ENCODE data around the gene BUD23. TPM values are rescaled to one million over a fixed set of nuclear protein-coding genes. Genes with fewer than 3 reads are reported as not detected.
"Not testable (repeated sequence)": the region's sequence is repeated elsewhere in the genome, so short reads cannot be mapped to it uniquely, and the experiment has no call there.

Gene BUD23
- total RNA-seq, 1 donor from 2014 or later = 70.5 TPM

- DNase-seq (ENCODE audit: low read depth, low spot score) = no peak
These were observed 17.3 kb downstream of the BUD23 start for GRCh38 chr7:73700581-73701134.

- DNase-seq (ENCODE audit: low read depth, low spot score) = no peak
These were observed 18.1 kb downstream of the BUD23 start for GRCh38 chr7:73701357-73701995.

- no peak for DNase-seq (ENCODE audit: low read depth, low spot score)
These were observed 18.8 kb downstream of the BUD23 start for GRCh38 chr7:73702226-73702625.

- DNase-seq (ENCODE audit: low read depth, low spot score) = no peak
These were observed 19.3 kb downstream of the BUD23 start for GRCh38 chr7:73702665-73703064.

- DNase-seq (ENCODE audit: low read depth, low spot score) = no peak
These were observed 19.8 kb downstream of the BUD23 start for GRCh38 chr7:73703225-73703624.

GRCh38 chr7:73703757-73704639, 20.6 kb downstream of the BUD23 start:
- DNase-seq (ENCODE audit: low read depth, low spot score) = no peak

- DNase-seq (ENCODE audit: low read depth, low spot score) = no peak
These were observed 21.5 kb downstream of the BUD23 start for GRCh38 chr7:73704640-73705550.

GRCh38 chr7:73705551-73705920, 22.1 kb downstream of the BUD23 start:
- DNase-seq (ENCODE audit: low read depth, low spot score) = no peak

- DNase-seq (ENCODE audit: low read depth, low spot score) = no peak
These were observed 23.0 kb downstream of the BUD23 start for GRCh38 chr7:73706126-73707044.

GRCh38 chr7:73707045-73707631, 23.7 kb downstream of the BUD23 start:
- no peak for DNase-seq (ENCODE audit: low read depth, low spot score)

GRCh38 chr7:73708961-73709549, 25.7 kb downstream of the BUD23 start:
- no peak for DNase-seq (ENCODE audit: low read depth, low spot score)

GRCh38 chr7:73712773-73713172, 29.4 kb downstream of the BUD23 start:
- no peak for DNase-seq (ENCODE audit: low read depth, low spot score)

- not testable (repeated sequence) for DNase-seq (ENCODE audit: low read depth, low spot score)
These were observed 29.9 kb downstream of the BUD23 start for GRCh38 chr7:73713319-73713718.

- DNase-seq (ENCODE audit: low read depth, low spot score) = peak; percentile 79
These were observed 32.4 kb downstream of the BUD23 start for GRCh38 chr7:73715648-73716317.

- no peak for DNase-seq (ENCODE audit: low read depth, low spot score)
These were observed 33.0 kb downstream of the BUD23 start for GRCh38 chr7:73716318-73716890.

GRCh38 chr7:73717025-73717807, 33.8 kb downstream of the BUD23 start:
- no peak for DNase-seq (ENCODE audit: low read depth, low spot score)

- peak; percentile 91 for DNase-seq (ENCODE audit: low read depth, low spot score)
These were observed 34.6 kb downstream of the BUD23 start for GRCh38 chr7:73717991-73718405.

- no peak for DNase-seq (ENCODE audit: low read depth, low spot score)
These were observed 35.1 kb downstream of the BUD23 start for GRCh38 chr7:73718438-73718881.
